KMS-11 (cell line): ENCODE measurements around the gene TMEM131L.

ENCODE experiments used
- H2AFZ ChIP-seq: fragments of 200-600 bp; sonication (generic); 2 replicates; pipeline ENCODE4 v1.6.1; 2016; ENCODE audit warnings: antibody characterized with exemption, mixed run types, low read depth
- H3K27ac ChIP-seq: fragments of 200-600 bp; sonication (generic); 2 replicates; pipeline ENCODE4 v1.6.1; 2016; ENCODE audit warnings: mild to moderate bottlenecking, mixed run types
- H3K27me3 ChIP-seq: fragments of 200-600 bp; sonication (generic); 2 replicates; pipeline ENCODE4 v1.6.1; 2017; ENCODE audit warnings: mild to moderate bottlenecking, low read depth, mixed run types, moderate library complexity; ENCODE audit not compliant: insufficient read depth
- H3K36me3 ChIP-seq: fragments of 200-600 bp; sonication (generic); 2 replicates; pipeline ENCODE4 v1.6.1; 2017; ENCODE audit warnings: mild to moderate bottlenecking, mixed run types; ENCODE audit not compliant: insufficient read depth
- H3K4me1 ChIP-seq: fragments of 200-600 bp; sonication (generic); 2 replicates; pipeline ENCODE4 v1.6.1; 2016; ENCODE audit warnings: mild to moderate bottlenecking, low read depth, mixed run types; ENCODE audit not compliant: poor library complexity, severe bottlenecking
- H3K4me2 ChIP-seq: fragments of 200-600 bp; sonication (generic); 2 replicates; pipeline ENCODE4 v1.7.0; 2016; ENCODE audit warnings: mild to moderate bottlenecking, mixed run types
- H3K4me3 ChIP-seq: fragments of 200-600 bp; sonication (generic); IDR thresholded peaks from 2 replicates; pipeline ENCODE4 v1.6.1; 2017; ENCODE audit warnings: low read depth, low read length, mixed read lengths; ENCODE audit not compliant: insufficient read depth
- H3K79me2 ChIP-seq: fragments of 200-600 bp; sonication (generic); 2 replicates; pipeline ENCODE4 v1.6.1; 2016; ENCODE audit warnings: low read depth, mixed run types; ENCODE audit not compliant: insufficient read depth
- H3K9ac ChIP-seq: fragments of 200-600 bp; sonication (generic); 2 replicates; pipeline ENCODE4 v1.6.1; 2016; ENCODE audit warnings: mild to moderate bottlenecking, mixed run types
- H4K20me1 ChIP-seq: fragments of 200-600 bp; sonication (generic); 2 replicates; pipeline ENCODE4 v1.6.1; 2016; ENCODE audit warnings: mild to moderate bottlenecking, mixed run types; ENCODE audit not compliant: insufficient read depth
- TF ChIP-seq, protein P1 (sequence below): fragments of 200-600 bp; sonication (generic); conservative IDR thresholded peaks from 2 replicates; pipeline ENCODE4 v1.6.1; 2017; ENCODE audit warnings: low read depth, mild to moderate bottlenecking, antibody characterized with exemption, low read length, moderate library complexity, mixed read lengths

The TMEM131L gene

DNA sequence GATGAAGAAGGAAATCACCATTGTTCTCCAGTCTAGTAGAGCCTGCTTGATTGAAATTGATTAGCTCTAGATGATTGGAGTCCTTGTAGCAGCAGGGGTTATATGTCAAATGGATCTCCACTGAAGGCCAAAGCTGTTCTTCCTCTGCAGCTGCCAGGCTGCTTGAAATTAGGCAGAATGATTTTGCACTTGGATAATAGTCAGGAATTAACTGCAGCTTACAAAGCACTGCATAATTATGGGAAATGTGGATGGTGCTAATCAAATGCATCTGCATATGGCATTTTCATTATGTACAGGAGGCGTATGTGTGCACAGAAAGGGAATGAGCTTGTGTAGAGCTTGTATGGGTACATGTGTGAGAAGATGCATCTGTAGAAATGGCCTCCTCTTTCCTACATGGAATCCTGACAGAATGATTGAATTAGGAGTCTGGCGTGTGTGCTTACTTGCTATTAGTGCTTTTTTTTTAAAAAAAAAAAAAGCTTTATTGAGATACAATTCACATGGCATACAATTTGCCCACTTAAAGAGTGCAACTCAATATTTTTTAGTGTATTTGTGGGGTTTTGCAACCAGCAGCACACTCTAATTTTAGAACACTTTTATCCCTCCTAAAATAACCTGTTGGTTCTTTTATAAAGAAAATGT, 65.9 kb downstream of the TMEM131L start:
- H4K20me1 ChIP-seq = no peaks in the 10 kb centered on the region
- H3K27ac ChIP-seq = no peak overlapping the region
- no peaks in the 10 kb centered on the region for H3K27me3 ChIP-seq
- peaks cover 10% of the 10 kb centered on the region for H3K4me1 ChIP-seq
- H3K36me3 ChIP-seq = no peaks in the 10 kb centered on the region
- no peaks in the 10 kb centered on the region; the same call in 1 of the 2 replicates for H3K79me2 ChIP-seq
- H3K9ac ChIP-seq = no peak overlapping the region
- H3K4me2 ChIP-seq = no peak overlapping the region
- no peak overlapping the region for H2AFZ ChIP-seq
- TF ChIP-seq, protein P1, sequence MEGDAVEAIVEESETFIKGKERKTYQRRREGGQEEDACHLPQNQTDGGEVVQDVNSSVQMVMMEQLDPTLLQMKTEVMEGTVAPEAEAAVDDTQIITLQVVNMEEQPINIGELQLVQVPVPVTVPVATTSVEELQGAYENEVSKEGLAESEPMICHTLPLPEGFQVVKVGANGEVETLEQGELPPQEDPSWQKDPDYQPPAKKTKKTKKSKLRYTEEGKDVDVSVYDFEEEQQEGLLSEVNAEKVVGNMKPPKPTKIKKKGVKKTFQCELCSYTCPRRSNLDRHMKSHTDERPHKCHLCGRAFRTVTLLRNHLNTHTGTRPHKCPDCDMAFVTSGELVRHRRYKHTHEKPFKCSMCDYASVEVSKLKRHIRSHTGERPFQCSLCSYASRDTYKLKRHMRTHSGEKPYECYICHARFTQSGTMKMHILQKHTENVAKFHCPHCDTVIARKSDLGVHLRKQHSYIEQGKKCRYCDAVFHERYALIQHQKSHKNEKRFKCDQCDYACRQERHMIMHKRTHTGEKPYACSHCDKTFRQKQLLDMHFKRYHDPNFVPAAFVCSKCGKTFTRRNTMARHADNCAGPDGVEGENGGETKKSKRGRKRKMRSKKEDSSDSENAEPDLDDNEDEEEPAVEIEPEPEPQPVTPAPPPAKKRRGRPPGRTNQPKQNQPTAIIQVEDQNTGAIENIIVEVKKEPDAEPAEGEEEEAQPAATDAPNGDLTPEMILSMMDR = no peak
- H3K4me3 ChIP-seq = no peak overlapping the region

DNA sequence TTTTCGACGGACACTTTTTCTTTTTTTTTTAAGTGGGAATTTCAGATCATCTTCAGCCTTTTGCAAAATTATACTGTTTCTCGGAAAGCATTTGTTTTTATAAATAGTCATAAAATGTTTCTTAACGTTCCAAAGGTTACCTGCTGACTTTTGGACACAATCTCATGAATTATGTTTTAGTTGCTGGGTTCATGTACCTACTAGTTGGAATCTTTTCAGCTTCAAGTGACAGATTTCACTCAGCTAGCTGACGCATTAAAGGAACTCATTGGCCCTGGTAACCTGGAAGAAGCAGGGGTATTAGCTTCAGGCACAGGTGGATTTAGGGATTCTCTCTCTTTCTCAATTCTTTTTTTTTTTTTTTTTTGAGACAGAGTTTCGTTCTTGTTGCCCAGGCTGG, 66.5 kb downstream of the TMEM131L start:
- Histone ChIP-seq H3K9ac (no peak overlapping the region), H3K4me2 (no peak overlapping the region), H3K4me1 (peaks cover 10% of the 10 kb centered on the region), H3K27me3 (no peaks in the 10 kb centered on the region), H2AFZ (no peak overlapping the region), H3K36me3 (no peaks in the 10 kb centered on the region), H3K79me2 (no peaks in the 10 kb centered on the region; the same call in 1 of the 2 replicates), H3K27ac (no peak overlapping the region), H3K4me3 (no peak overlapping the region), H4K20me1 (no peaks in the 10 kb centered on the region)
- TF ChIP-seq, protein P1 = no peak

DNA sequence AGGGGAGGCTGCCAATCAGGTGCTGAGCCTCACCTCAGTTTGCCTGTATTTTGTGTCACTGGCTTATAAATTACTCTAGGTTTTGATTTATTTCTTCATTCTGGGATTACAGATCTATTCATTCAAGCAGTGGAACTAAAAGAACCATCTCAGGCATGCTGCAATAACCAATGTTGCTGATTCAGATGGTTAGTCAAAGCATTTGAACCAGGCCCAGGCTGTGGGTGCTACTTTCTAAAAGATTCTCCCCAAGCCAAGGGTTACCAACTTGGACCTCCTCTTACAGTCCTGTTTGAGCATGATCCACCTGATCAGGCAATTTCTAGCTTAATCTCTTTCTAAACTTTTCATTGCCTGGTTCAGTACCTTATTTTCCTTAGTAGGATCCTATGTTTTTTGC, 67.2 kb downstream of the TMEM131L start:
- no peaks in the 10 kb centered on the region for H3K79me2 ChIP-seq
- no peaks in the 10 kb centered on the region for H3K27me3 ChIP-seq
- H3K27ac ChIP-seq = no peak overlapping the region
- H3K4me1 ChIP-seq = peaks cover 9% of the 10 kb centered on the region
- H3K9ac ChIP-seq = no peak overlapping the region
- TF ChIP-seq, protein P1 = no peak
- H3K36me3 ChIP-seq = no peaks in the 10 kb centered on the region
- H3K4me3 ChIP-seq = no peak overlapping the region
- H2AFZ ChIP-seq = no peak overlapping the region
- no peak overlapping the region for H3K4me2 ChIP-seq
- no peaks in the 10 kb centered on the region for H4K20me1 ChIP-seq

DNA sequence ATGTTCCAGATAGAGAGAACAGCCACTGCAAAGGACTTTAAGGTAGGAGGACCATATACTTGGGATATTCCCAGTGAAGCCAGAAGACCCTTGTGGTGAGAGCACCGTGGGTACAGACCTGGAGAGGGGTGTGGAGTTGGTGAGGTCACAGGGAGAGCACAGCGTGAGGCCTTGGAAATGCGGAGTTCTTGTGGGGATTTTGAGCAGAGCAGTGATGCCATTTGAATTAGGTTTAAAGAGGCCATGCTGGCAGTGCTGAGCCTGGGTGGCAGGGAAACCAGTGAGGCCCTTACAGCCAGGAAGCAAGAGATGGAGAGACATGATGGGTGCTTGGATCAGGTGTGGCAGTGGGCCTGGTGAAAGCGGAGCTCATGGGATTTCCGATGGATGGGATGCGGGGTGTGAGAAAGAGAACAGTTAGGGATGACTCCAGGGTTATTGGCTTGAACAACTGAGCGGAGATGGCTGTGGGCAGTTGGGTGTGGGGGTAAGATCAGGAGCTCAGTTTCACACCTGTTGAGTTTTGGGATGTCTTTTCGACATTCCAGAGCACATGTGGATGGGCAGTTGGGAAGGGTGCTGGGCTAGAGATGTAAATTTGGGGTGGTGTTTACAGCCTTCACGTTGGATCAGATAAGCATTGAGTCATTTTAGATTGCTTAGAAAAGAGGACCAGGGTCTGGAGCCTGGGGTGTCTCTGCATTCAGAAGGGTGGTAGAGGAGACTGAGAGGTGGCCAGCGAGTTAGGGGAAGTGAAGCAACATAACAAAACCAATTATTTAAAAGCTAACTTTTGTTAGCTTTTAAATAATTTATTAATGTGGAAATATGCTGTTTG, 68.9 kb downstream of the TMEM131L start:
- TF ChIP-seq, protein P1 = no peak
- Histone ChIP-seq H3K27ac (no peak overlapping the region), H3K9ac (no peak overlapping the region), H3K36me3 (no peaks in the 10 kb centered on the region), H3K4me2 (no peak overlapping the region), H3K79me2 (no peaks in the 10 kb centered on the region), H3K4me1 (no peaks in the 10 kb centered on the region), H3K4me3 (no peak overlapping the region), H2AFZ (no peak overlapping the region), H3K27me3 (no peaks in the 10 kb centered on the region), H4K20me1 (no peaks in the 10 kb centered on the region)
